HG02840 (cell line): ENCODE results near the gene MIDN.
A peak's percentile ranks its signal among the peaks of the same experiment; 100 is the strongest.
"Not testable (repeated sequence)": the region's sequence is repeated elsewhere in the genome, so short reads cannot be mapped to it uniquely, and the experiment has no call there.

ENCODE experiments used
- ATAC-seq: cut with Tn5 transposase; IDR thresholded peaks from one replicate; pipeline ENCODE4 v1.9.1; 2021; ENCODE audit warnings: mild to moderate bottlenecking, moderate library complexity, moderate number of reproducible peaks; ENCODE audit not compliant: unreplicated experiment, low FRiP score

MIDN gene

GRCh38 chr19:1244693-1245451 is 3.5 kb upstream of the MIDN start:
- ATAC-seq, result no peak

GRCh38 chr19:1245494-1246264 is 2.7 kb upstream of the MIDN start:
- no peak for ATAC-seq

DNA sequence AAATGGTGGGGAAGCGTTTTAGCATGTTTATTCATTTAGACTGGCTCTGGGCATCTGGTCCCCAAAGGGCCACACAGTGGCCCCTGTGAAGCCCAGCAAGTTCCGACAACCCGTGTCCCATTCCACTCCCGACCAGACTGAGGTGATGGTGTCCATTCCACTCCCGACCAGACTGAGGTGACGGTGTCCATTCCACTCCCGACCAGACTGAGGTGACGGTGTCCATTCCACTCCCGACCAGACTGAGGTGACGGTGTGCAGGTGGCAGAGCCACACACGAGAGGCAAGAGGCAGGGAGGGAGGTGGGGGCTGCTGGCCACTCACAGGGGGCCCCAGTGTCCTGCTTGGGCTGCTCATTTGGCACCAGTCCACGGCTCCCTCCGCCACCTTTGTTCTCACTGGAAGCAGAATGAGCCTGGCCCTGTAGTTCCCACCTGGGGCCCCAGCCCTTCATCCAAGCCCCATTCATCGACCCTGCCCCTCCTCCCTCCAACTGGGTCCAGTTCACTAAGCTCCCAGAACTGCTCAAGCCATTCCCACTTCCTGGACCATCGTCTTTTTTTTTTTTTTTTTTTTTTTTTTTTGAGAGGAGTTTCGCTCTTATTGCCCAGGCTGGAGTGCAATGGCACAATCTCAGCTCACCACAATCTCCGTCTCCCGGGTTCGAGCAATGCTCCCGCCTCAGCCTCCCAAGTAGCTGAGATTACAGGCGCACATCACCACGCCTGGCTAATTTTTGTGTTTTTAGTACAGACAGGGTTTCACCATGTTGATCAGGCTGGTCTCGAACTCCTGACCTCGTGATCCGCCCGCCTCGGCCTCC is 1.9 kb upstream of the MIDN start:
- not testable (repeated sequence) for ATAC-seq

- ATAC-seq, result no peak
Observed at GRCh38 chr19:1247748-1248138, 640 bp upstream of the MIDN start.

DNA sequence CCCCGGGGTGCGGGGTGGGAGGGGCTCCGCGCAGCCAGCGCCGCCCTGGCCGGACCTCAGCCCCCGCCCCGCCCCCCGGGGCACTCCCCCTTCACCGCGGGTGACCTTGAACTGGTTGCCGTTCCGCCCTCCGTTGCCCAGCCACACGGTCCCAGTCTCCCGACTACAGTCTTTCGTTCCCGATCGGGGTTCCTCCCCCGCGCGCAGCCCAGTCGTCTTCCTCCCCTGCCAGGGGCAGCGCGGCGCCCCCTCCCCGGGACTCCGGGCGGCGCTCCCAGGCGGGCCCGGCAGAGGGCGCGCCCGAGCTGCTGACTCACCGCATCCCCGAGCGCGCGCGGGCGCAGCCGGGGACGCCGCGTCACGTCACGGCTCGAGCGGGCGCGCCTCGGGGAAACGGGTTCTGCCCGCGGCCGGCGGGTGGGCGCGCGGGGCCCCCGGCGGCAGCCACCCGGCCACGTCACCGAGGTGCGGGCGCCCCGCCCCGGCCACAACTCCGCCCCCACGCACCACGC is 459 bp downstream of the MIDN start:
- peak; percentile 36 for ATAC-seq

GRCh38 chr19:1249298-1249989 is 1.1 kb downstream of the MIDN start:
- ATAC-seq, result peak; percentile 42

DNA sequence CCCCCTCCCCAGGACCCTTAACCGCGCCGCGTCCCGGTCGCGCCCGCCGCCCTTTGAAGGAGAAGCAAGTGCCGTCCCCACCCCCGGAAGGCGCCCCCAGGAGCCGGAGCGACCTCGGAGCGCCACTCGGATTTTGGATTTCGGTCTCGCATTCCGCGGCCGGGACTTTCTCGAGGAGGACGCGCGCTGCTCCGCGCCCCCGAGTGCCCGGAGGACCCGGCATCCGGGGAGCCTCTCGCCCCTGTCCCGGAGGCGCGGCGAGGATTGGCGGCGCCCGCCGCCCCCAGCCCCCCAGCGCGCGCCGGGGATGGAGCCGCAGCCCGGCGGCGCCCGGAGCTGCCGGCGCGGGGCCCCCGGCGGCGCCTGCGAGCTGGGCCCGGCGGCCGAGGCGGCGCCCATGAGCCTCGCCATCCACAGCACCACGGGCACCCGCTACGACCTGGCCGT is 1.6 kb downstream of the MIDN start:
- no peak for ATAC-seq

DNA sequence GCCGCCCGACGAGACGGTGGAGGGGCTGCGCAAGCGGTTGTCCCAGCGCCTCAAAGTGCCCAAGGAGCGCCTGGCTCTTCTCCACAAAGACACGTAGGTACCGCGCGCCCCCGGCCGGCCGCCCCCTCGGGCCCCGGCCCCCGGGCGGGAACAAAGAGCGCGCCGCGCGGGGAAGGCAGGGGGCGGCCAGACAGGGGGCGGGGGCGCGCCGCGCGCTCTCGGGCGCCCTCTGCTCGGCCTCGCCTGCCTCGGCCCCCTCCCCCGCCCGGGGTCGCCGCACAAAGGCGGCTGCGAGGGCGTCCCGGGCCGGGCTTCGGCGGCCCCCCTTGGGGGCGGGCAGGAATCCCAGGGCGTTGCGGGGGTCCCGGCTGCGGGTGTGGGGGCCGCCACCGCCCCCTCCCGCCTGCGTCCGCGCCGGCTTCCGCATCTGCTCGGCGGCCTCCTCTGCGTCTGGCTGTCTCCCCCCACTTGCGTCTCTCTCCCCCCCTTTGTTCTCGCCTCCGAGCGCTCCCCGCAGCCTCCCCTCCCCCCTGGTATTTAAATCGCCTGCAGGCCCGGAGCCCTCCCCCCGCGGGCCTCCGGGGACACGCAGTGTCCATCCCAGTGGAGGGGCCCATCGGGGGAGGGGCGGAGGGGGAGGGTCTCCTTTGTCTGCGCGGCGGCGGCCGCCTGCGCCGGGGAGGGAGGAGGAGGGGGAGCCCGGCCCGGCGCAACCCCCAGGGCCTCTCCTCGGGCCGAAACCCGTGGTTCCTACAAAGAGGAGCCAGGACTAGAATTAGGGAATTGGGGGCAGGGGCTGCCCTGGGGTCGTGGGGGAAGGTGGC is 2.3 kb downstream of the MIDN start:
- no peak for ATAC-seq

DNA sequence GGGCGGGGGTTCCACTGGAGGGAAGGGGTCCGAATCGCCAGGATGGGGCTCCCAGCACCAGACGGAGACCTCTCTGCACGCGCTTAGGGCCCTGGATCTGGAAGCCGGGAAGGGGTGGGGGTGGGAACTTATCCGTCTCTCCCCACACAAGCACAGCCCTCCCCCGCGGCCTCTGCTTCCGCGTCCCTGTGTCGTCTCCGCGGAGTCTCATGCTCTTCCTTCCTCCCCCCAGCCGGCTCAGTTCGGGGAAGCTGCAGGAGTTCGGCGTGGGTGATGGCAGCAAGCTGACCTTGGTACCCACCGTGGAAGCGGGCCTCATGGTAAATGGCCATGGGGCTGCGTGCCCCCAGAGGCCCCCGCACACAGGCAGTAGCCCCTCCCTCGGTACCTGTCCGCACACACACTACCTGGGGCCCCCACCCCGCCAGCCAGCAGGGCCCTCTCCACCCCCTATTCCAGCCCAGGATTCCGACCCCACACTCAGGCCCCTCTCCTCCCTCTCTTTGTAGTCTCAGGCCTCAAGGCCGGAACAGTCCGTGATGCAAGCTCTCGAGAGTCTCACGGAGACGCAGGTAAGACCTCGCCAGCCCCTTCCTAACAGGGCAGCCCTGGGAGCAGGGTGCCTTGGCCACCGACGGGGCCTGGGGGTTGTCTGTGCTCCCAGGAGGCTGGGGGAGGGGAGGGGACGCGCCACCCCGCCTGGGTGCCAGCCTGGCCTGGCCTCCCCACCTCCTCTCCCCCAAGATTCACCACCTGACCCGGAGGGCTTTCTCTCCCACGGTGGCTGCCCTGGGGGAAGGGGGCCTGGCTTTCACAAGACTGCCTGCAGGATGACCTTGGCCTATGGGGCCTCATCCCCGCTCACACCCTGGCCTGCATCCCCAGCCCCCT is 3.2 kb downstream of the MIDN start:
- ATAC-seq, result no peak

- ATAC-seq, result no peak
Observed at GRCh38 chr19:1252221-1252820, 3.9 kb downstream of the MIDN start.

DNA sequence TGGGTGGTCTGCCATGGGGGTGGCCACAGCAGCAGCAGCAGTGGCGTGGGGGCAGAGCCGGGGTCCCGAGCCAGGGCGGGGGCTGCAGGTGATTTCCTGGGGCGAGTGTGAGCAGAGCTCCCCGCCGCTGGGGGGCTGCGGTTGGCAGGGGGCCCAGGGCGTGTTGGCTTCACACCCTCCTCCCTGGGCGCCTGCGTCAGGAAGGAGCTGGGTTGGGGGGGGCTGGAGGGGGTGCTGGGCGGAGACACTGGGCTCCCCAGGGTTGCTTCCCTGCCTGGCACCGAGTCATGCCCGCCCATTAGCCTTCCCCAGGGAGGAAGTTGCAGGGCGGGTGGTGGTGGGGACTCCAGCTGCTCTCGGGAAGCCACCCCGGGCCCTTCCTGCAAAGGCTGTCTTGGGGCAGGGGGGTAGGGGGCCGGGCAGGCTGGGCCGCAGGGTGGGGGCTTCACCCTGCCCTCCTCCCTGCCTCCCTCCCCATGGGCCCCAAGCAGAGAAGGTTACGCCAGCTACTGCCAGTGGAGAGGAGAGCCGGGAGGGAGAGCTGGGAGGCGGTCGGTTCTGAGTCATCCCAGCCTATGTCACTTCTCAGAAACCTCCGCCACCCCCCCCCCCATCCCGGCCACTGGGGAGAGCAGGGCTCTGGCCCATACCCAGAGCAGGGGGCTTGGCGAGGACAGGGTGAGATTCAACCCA is 4.6 kb downstream of the MIDN start:
- ATAC-seq, result no peak

- ATAC-seq, result no peak
Observed at GRCh38 chr19:1253514-1254080, 5.2 kb downstream of the MIDN start.

DNA sequence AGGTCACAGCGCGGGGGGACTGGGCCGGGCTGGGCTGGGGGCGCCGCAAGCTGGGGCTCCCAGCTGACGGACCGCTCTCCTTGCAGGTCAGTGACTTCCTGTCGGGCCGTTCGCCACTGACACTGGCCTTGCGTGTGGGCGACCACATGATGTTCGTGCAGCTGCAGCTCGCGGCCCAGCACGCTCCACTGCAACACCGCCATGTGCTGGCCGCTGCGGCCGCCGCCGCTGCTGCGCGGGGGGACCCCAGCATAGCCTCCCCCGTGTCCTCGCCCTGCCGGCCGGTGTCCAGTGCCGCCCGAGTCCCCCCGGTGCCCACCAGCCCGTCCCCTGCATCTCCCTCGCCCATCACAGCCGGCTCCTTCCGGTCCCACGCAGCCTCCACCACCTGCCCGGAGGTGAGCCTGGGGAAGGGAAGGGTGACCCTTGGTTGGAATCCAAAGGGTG is 5.7 kb downstream of the MIDN start:
- ATAC-seq, result no peak

- ATAC-seq, result no peak
Observed at GRCh38 chr19:1254530-1255185, 6.3 kb downstream of the MIDN start.

DNA sequence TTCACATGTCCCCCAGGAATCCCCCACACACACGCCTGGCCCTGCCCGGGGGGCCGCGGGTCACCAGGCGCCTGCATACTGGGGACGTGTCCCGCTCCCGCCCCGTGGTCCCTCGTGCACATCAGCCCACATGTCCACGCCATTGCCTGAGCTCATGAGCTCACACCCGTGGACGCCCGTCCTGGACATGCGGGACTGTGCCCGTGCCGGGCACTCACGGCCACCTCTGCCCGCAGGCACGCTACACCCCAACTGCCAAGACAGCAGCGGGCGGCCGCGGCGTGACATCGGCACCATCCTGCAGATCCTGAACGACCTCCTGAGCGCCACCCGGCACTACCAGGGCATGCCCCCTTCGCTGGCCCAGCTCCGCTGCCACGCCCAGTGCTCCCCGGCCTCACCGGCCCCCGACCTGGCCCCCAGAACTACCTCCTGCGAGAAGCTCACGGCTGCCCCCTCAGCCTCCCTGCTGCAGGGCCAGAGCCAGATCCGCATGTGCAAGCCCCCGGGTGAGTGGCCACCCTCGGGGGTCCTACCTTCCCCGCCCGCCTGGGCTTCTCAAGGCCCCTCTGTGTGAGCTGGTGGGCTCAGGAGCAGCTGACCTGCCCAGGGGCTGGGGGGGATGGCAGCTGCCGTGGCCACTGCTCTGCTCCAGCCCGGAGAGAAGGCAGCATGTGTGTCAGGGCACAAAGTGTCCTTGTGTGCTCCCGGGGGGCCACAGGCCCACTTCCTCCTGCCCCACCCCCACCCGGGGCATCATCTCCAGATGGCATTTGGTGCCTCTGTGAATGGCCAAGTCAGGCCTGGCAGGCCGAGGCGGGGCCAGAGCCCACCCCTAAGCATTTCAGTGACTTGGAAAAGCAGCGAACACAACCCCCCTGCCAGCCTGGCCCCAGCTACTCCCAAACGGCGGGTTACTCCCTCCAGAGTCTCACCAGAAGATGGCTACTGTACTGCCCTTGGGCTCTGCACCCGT is 7.1 kb downstream of the MIDN start:
- ATAC-seq, result no peak
